ENCODE results near the gene TMCC3.
A peak's percentile ranks its signal among the peaks of the same experiment; 100 is the strongest.
"Not testable (repeated sequence)": the region's sequence is repeated elsewhere in the genome, so short reads cannot be mapped to it uniquely, and the experiment has no call there.

The TMCC3 gene

DNA sequence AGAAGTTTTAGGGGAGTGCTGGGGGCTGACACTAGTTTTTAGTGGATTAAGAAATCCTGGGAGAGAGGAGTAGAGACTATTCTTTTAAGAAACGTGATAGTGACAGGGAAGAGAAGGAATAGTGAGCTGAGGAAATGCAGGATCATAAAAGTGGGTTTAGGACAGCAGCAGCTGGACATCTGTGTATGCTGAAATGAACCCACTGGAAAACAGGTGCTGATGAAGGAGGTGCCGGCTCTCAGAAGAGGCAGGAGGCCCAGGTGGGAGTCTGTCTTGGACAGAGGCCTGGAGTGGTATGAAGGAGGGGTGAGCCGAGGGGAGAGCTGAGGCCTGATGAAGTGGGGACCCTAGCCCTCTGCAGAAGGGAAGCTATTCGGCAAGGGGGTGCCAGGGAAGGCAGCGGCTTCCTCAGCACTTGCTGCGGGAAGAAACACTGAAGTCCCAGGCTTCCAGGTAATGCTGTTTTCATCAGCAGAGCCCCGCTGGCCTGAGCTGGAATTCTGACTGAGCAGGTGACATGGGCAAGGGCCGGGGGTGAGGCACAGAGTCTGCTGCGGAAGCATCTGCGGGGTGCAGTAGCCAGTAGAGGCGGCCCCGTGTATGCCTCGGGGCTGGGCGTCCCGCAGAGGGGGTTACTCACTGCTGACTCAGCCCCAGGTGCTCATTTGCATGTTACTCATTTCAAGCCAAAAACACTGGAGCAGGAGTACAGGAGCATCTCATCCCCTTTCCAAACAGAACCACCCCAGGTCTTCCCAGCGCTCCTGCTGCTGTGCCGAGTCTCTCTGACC, 89.7 kb downstream of the TMCC3 start:
- no peak for DNase-seq

GRCh38 chr12:94558612-94559011, 91.7 kb downstream of the TMCC3 start:
- DNase-seq = no peak

DNA sequence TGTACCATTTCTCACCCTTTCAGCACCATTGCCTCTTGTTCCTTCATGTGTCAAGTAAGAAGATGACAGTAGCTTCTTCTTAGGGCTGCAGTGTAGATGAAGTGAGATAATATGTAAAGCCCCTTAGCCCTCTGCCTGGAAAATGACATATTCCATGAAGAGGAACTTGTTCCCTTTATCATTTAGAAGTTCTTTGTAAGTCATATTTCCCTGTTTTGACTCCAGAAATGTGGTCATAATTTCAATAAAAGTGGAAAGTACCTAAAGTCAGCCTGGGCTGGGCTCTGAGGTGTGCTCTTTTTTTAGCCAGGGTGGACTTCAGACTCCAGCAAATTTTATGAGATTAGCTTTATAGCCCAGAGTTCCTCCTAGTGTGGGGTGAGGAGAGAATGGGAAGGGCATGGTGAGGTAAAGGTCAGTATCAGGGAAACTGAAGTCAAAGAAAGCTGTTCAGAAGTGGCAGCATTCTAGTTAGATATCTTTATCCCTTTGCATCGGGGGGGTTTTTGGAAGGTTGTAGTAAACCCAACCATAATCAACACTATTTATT, 92.5 kb downstream of the TMCC3 start:
- no peak for DNase-seq

DNA sequence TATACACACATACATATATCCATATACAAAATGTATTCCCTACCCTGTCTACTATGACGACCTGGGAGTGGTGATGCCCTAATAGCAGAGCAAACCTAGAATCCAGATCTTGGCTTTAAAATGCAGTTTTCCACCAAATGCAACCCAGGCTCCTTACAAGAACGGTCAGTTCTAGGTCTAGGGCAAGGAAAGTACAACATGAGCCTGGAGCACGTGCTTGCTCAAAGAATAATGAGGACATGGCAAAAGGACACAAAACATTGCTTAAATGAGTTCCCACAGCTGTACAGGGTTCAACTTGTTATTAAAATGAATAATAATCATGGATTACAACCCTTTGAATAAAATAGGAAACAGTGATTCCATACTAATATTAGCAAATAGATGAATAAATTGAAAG, 94.7 kb downstream of the TMCC3 start:
- no peak for DNase-seq

DNA sequence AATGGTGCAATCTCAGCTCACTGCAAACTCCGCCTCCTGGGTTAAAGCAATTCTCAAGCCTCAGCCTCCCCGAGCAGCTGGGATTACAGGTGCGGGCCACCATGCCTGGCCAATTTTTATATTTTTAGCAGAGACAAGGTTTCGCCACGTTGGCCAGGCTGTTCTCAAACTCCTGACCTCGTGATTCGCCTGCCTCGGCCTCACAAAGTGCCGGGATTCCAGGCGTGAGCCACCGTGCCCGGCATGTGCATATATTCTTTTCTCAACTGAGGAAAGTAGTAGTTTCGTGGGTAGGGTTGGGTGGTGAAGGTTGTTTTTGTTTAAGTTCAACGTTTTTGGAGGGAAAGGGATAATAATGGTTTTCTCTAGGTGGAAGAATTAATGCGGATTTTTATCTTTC, 96.5 kb downstream of the TMCC3 start:
- no peak for DNase-seq

GRCh38 chr12:94553130-94553519, 97.2 kb downstream of the TMCC3 start:
- DNase-seq = no peak

DNA sequence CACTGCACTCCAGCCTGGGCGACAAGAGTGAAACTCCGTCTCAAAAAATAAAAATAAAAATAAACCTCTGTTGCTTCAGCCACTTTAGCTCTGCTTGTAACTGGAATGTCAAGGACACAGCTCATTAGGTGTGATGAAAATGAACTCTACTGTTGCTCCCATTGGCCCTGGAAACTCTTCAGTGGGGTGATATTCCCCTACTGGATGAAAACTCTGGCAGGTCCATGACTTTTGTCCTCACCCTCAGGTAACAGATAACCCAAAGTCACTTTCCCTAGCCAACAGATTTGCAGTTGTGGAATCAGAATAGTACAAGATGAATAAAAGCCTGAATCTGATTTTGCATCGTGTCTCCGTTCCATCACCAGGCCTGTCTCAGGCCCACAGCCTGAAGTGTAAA, 98.5 kb downstream of the TMCC3 start:
- DNase-seq = no peak

DNA sequence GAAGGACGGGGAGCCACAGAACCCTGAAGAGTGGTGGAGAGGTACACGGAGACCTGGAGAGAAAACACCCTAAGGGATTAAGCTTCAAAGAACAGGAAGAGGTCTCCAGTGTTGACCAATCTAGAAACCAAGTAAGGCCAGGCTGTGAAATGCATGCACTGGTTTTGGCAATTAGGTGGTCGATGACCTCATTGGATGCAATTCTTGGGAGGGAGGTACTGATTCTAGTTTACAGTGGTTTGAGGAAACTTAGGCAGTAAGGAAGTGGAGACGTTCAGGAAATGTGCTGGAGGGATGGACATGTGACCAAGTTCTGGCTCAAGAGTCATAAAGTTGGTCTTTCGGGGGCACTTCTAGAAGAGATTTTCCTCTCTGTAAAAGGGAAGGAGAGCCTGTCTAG, 99.4 kb downstream of the TMCC3 start:
- no peak for DNase-seq

- not testable (repeated sequence) for DNase-seq
Observed at GRCh38 chr12:94548833-94549232, 101.5 kb downstream of the TMCC3 start.

DNA sequence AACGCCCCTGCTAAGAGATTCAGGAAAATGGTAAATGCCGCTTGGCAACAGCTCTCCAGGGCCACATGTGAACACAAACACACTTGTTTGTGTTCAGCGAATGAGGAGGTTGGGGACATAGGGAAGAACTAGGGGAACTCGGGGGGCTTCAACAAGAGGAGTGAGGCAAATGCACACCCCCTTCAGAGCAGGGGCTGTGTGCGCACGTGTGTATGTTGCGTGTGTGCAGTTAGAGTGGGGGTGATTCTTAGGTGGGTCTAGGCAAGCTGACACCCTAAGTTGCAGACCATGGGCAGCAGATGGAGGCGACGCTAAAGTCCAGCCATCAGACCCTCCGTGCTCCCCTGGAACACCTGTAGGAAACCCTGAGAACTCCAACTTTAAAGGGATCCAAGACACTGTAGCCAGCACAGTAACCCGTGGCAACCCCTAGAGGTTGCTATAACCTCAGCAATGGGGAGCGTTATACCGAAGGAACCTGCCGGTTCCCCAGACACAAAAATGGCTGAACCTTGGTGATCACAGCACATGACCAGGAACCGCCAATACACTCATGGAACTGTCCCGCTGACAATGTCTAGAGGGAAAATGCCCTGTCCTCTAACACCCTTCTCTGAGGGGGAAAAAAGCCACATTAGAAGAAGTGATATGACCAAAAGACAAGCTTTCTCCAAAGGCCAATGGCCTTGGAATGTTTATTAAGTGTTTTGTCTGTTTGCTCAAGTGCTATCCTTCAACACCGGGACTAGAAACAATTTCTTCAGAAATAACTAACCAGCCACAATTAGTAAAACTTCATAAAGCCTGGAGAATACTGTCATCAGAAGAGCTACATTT, 104.2 kb downstream of the TMCC3 start:
- DNase-seq = peak; percentile 61 to 71

DNA sequence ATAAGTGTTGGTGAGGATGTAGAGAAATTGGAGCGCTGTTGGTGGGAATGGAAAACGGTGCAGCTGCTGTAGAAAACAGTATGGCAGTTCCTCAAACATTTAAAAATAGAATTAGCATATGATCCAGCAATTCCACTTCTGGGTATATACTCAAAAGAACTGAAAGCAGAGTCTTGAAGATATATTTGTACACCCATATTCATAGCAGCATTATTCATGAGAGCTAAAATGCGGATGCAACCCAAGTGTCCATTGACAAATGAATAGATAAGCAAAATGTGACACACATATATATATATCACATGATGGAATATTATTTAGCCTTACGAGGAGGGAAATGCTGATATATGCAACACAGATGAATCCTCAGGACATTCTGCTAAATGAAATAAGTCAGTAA, 106.0 kb downstream of the TMCC3 start:
- DNase-seq = no peak

DNA sequence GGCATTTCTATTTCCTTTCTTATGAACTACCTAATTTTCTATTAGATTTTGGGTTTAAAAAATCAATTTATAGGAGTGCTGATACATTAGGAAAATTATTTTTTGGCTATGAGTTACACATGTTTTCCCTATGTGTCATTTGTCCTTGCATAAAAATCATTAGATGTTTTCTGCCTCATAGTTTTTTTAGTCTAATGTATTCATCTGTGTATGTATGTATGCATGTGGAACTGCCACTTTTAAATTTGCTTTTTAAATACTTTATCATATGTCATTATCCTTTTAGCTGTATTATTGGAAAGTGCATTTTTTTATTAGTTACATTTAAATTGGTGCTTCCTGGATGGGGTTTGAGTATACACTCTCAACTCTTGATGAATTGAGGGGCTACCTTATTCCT, 112.0 kb downstream of the TMCC3 start:
- no peak for DNase-seq

DNA sequence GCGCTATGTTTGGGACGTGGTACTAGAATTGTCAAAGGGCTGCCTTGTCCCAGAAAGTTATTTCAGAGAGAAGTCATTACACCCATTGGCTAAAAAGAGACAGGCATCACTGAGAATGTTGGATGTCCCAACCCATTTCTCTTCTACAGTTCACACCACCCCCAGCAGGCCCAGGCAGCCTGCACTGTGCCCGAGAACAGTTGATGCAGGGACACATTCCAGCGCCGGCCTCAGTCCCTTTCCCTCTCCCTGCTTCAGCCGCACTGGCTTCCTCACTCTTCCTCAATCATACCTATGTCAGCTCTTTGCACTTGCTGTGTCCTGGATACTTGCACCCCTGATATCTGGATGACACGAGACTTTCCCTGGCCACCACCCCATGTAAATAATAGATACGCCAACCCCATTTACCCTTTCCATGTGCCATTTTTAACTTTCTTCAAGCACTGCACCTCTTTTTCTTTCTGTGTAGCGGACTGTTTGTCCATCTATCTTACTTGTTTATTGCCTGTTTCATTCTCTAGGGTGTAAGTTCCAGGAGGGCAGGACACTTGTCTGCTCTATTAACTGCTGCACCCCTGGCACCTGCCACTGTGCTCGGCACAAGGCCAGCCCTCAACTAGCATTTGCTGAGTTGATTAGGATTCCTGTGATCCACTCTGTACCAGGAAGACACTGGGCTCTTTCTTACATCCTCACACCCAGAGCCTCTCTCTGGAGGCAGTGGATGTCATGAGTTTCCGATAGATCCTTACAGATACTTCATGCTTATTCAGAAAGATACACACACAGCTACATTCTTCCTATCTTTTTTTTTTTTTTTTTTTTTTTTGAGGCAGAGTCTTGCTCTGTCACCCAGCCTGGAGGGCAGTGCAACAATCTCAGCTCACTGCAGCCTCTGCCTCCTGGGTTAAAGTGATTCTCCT, 114.1 kb downstream of the TMCC3 start:
- no peak for DNase-seq

- DNase-seq = peak; percentile 54 to 80
Observed at GRCh38 chr12:94535510-94535921, 114.8 kb downstream of the TMCC3 start.

- peak; percentile 15 to 56 for DNase-seq
Observed at GRCh38 chr12:94534774-94535509, 115.4 kb downstream of the TMCC3 start.

DNA sequence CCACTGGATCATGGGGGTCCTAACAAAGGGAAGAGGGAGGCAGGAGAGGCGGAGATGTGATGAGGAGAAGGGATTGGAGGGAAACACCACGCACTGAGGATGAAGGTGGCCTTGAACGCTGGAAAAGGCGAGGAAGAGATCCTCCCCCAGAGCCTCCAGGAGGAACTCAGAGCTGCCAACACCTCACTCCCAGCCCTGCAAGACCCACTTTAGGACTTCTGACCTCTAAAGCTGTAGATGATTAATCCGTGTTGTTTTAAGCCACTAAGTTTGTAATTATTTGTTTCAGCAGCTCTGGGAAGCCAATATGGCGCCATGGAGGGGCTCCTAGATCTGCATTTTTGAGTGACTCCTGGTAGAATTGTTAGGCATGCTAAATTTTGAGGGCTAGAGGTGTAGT, 116.1 kb downstream of the TMCC3 start:
- no peak for DNase-seq

GRCh38 chr12:94532490-94533422, 117.6 kb downstream of the TMCC3 start:
- peak; percentile 42 to 73 for DNase-seq

GRCh38 chr12:94531196-94531720, 119.1 kb downstream of the TMCC3 start:
- DNase-seq = no peak

- DNase-seq = no peak
Observed at GRCh38 chr12:94525951-94526350, 124.4 kb downstream of the TMCC3 start.
